ENCODE measurements around the gene PAK1.

PAK1 gene

DNA sequence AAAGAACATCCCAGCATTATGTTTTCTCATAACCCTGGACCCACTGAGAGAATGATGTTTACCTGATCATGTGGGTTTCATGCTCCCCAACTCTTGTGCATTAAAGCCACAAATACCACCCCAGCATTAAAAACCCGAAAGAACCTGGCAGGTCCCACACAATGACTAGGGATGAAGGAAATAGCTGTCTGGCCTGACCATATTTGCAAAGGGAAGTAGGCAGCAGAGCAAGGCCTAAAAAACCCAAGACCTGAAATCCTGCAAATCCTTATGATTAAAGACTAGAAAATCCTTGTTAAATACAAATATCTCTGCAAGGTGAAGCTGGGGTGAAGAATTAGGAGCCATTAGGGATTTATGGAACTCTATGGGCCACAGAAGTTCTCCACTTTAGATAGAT, 23.7 kb downstream of the PAK1 start:
- TF ChIP-seq, protein P1, sequence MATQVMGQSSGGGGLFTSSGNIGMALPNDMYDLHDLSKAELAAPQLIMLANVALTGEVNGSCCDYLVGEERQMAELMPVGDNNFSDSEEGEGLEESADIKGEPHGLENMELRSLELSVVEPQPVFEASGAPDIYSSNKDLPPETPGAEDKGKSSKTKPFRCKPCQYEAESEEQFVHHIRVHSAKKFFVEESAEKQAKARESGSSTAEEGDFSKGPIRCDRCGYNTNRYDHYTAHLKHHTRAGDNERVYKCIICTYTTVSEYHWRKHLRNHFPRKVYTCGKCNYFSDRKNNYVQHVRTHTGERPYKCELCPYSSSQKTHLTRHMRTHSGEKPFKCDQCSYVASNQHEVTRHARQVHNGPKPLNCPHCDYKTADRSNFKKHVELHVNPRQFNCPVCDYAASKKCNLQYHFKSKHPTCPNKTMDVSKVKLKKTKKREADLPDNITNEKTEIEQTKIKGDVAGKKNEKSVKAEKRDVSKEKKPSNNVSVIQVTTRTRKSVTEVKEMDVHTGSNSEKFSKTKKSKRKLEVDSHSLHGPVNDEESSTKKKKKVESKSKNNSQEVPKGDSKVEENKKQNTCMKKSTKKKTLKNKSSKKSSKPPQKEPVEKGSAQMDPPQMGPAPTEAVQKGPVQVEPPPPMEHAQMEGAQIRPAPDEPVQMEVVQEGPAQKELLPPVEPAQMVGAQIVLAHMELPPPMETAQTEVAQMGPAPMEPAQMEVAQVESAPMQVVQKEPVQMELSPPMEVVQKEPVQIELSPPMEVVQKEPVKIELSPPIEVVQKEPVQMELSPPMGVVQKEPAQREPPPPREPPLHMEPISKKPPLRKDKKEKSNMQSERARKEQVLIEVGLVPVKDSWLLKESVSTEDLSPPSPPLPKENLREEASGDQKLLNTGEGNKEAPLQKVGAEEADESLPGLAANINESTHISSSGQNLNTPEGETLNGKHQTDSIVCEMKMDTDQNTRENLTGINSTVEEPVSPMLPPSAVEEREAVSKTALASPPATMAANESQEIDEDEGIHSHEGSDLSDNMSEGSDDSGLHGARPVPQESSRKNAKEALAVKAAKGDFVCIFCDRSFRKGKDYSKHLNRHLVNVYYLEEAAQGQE (IDR thresholded peaks at IDR 0.05; ENCODE audit: low read depth), result no peak
- no peak for TF ChIP-seq RAD21 (IDR thresholded peaks at IDR 0.05; ENCODE audit: low read depth)
- no peak for TF ChIP-seq NFIC (IDR thresholded peaks at IDR 0.05)
- TF ChIP-seq FOXM1 (IDR thresholded peaks at IDR 0.05; ENCODE audit: borderline replicate concordance, low read depth), result no peak
- TF ChIP-seq, protein P2, sequence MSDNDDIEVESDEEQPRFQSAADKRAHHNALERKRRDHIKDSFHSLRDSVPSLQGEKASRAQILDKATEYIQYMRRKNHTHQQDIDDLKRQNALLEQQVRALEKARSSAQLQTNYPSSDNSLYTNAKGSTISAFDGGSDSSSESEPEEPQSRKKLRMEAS (IDR thresholded peaks at IDR 0.05), result no peak
- TF ChIP-seq EGR1 (IDR thresholded peaks at IDR 0.05), result no peak
- no peak for TF ChIP-seq CEBPB (IDR thresholded peaks at IDR 0.05)
- TF ChIP-seq CREB1 (IDR thresholded peaks at IDR 0.05; ENCODE audit: low read depth), result no peak
- no peak for TF ChIP-seq ZBTB7A (IDR thresholded peaks at IDR 0.05; ENCODE audit: low read depth)
- TF ChIP-seq, protein P3, sequence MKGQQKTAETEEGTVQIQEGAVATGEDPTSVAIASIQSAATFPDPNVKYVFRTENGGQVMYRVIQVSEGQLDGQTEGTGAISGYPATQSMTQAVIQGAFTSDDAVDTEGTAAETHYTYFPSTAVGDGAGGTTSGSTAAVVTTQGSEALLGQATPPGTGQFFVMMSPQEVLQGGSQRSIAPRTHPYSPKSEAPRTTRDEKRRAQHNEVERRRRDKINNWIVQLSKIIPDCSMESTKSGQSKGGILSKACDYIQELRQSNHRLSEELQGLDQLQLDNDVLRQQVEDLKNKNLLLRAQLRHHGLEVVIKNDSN (IDR thresholded peaks at IDR 0.05), result no peak
- TF ChIP-seq TAF1 (IDR thresholded peaks at IDR 0.05; ENCODE audit: low read depth), result no peak
- no peak for TF ChIP-seq YY1 (IDR thresholded peaks at IDR 0.05; ENCODE audit: low read depth)
- TF ChIP-seq EP300 (IDR thresholded peaks at IDR 0.05; ENCODE audit: borderline replicate concordance), result no peak
- TF ChIP-seq TEAD4 (IDR thresholded peaks at IDR 0.05), result no peak

DNA sequence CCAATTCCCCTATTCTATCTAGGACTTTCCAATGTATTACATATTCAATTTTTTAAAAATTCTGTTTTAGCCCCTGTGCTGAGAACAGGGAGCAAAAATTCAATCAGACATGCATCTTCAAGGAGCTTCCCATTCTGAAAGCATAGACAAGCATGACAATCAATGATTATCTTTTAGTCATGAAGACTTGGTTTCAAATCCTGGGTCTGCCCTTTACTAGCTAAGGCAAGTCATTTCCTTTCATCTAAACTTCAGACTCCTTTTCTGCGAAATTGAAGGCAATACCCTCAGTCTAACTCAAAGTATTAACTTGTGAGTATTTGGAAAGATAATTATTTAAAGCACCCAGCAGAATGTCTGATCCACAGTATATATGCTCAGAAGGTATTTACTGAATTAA, 24.1 kb downstream of the PAK1 start:
- TF ChIP-seq CEBPB (IDR thresholded peaks at IDR 0.05), result no peak
- no peak for TF ChIP-seq NFIC (IDR thresholded peaks at IDR 0.05)
- no peak for TF ChIP-seq RAD21 (IDR thresholded peaks at IDR 0.05; ENCODE audit: low read depth)

DNA sequence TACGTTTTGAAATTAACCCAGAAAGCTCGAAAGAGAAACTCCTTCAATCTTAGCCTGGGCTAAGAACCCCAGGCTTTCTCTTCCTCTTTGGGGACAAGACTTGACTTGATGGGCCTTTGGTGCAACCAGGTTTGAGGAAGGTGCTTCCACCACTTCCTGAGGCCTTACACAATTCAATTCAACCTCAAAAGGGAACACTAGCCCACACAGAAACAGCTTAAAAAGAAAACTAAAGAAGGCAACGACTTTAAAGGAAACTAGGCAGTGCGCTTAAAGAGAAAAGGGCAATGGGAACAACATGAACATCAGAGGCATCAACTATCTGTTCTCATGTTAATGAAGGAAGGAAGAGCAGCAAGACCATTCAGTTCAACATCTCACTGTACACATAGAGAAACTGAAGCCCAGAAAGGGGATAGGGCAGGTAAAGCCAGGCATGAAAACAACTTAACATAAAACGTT, 24.8 kb downstream of the PAK1 start:
- TF ChIP-seq EP300 (IDR thresholded peaks at IDR 0.05; ENCODE audit: borderline replicate concordance) (no peak), TAF1 (IDR thresholded peaks at IDR 0.05; ENCODE audit: low read depth) (no peak), YY1 (IDR thresholded peaks at IDR 0.05; ENCODE audit: low read depth) (no peak), ZBTB7A (IDR thresholded peaks at IDR 0.05; ENCODE audit: low read depth) (no peak), FOXM1 (IDR thresholded peaks at IDR 0.05; ENCODE audit: borderline replicate concordance, low read depth) (no peak), TEAD4 (IDR thresholded peaks at IDR 0.05) (no peak)
- TF ChIP-seq, protein P1 (IDR thresholded peaks at IDR 0.05; ENCODE audit: low read depth), result no peak

DNA sequence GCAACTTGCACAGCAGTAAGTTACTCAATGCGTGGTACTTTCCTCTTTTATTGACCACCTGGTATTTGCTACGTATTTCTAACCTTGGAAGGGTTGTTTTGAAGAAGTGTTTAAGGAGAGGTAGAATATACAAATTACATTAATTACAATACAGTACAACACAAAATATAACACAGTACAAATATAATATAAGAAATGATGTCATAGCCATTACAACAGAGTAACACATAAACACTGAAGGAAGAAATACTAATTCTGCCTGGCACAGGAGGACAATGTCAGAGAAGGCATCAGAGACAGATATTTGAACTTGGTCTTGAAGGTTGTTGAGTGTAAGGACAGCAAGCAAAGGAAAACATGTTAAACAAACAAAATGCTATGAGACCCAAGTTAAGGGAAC, 25.6 kb downstream of the PAK1 start:
- TF ChIP-seq TEAD4 (IDR thresholded peaks at IDR 0.05) (no peak), CEBPB (IDR thresholded peaks at IDR 0.05) (no peak), EGR1 (IDR thresholded peaks at IDR 0.05) (no peak), TAF1 (IDR thresholded peaks at IDR 0.05; ENCODE audit: low read depth) (no peak), YY1 (IDR thresholded peaks at IDR 0.05; ENCODE audit: low read depth) (no peak), TCF12 (IDR thresholded peaks at IDR 0.05; ENCODE audit: low read depth) (no peak), RAD21 (IDR thresholded peaks at IDR 0.05; ENCODE audit: low read depth) (no peak)
- TF ChIP-seq, protein P1 (IDR thresholded peaks at IDR 0.05; ENCODE audit: low read depth), result no peak
- TF ChIP-seq, protein P2 (IDR thresholded peaks at IDR 0.05), result no peak

DNA sequence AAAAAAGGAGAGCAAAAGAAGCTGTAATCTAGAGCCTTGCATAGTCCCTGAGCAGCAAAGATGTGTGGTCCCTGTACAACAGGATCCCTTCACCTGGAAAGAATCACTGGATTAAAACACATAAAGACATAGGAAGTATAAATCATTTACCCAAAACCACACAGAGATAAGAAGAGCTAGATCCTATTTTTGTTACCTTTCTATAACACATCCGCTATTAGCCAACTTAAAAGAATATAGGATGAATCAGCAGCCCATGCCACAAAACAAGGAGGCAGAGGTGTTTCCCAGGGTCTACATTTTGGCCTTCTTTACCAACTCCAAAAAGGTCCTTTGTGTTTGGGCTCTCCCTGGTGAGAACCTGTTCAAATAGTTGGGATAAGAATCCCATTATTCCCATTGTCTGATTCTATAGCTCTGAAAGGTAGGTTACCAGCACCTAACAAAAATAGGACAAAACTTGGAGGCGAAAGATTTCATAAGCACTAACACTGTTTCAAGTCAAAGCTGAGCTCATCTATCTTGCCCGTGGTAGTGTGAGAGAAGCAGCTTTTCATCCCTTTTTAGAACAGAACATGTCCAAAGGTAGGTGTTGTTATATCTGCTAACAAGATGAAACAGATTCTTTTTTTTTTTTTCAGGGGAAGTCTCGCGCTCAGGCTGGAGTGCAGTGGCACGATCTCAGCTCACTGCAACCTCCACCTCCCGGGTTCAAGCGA, 26.8 kb downstream of the PAK1 start:
- TF ChIP-seq, protein P3 (IDR thresholded peaks at IDR 0.05), result no peak
- TF ChIP-seq EP300 (IDR thresholded peaks at IDR 0.05; ENCODE audit: borderline replicate concordance) (no peak), TAF1 (IDR thresholded peaks at IDR 0.05; ENCODE audit: low read depth) (no peak), EGR1 (IDR thresholded peaks at IDR 0.05) (no peak), NFIC (IDR thresholded peaks at IDR 0.05) (no peak), TCF12 (IDR thresholded peaks at IDR 0.05; ENCODE audit: low read depth) (no peak)
